ENCODE data around the gene CHST6.
"Not testable (repeated sequence)": the region's sequence is repeated elsewhere in the genome, so short reads cannot be mapped to it uniquely, and the experiment has no call there.

CHST6 gene

DNA sequence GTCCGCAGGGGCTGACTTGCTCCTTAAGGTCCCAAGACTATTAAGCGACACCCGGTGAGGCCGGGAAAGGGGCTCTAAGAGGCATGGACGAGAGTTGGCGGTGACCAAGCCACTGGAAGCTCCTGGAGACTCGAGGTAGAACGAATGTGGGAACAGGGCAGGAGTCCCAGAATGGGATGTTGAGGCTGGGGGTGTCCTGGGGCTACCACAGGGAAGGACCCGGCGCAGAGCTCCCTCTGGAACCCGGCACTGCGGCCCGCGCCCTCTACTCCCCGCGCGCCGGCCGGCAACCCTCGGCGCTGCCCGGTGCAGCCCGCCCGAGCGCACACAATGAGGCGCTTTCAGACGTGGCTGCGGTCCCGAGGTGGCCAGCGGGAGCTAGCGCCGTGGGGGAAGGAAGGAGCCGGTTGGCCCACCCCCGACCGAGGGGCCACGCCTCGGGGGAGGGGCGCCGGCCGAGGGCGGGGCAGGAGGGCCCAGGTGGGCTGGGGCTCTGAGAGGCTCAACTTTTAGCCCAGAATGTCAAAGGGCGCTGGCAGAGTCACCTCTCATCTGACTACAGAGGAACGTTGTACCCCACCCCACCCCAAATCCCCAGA is at the start of gene CHST6:
Gene CHST6 (minus strand): TSS at position 366 of the 599 bp plus-strand sequence. CDS start 15,613 bp downstream, outside the sequence.
- DNase-seq: no peak

DNA sequence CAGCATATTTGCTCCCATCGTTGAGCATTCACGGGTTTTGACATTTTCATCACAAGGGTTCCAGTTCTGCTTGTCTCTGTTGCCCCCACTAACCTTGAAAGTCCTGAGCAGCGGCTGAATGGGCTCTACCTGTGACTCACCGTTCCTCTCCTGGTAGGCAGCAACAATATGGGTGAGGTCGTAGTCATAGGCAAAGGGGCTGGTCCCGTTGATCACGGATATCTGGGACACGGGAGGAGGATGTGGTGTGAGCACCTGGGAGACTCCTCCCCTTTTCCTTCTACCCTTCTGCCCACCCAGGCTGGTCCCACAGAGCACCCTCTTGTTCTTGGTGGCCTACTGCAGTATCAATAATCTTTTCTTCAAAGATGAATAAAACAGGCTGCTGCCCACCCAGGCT is 47.2 kb upstream of the CHST6 start:
- DNase-seq: not testable (repeated sequence)

DNA sequence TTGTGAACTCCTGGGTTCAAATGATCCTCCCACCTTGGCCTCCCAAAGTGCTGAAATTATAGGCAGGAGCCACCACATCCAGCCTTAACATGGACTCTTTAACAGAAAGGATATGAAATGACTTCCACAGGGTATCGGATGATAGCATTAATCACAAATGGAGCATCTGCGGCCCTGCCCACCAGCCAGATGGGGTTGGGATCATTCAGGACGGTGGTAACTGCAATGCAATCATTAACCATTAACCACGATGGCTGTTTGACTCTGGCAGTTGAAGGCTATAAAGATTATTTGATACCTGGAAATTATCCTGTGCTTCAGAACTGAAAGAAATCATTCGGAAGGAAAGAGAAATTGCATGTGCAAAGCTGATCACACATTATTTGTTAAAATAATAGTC is 46.0 kb upstream of the CHST6 start:
- DNase-seq: no peak

GRCh38 chr16:75538882-75539565 is 43.8 kb upstream of the CHST6 start:
- not testable (repeated sequence) for DNase-seq

- DNase-seq: no peak
Measured at GRCh38 chr16:75537776-75538175, 42.5 kb upstream of the CHST6 start.

GRCh38 chr16:75535901-75536300 is 40.7 kb upstream of the CHST6 start, which contains the start of gene CHST5:
Gene CHST5, minus strand, starts transcription at chr16:75536108. Its CDS starts 5,724 bp downstream, at chr16:75530384.
- no peak for DNase-seq

DNA sequence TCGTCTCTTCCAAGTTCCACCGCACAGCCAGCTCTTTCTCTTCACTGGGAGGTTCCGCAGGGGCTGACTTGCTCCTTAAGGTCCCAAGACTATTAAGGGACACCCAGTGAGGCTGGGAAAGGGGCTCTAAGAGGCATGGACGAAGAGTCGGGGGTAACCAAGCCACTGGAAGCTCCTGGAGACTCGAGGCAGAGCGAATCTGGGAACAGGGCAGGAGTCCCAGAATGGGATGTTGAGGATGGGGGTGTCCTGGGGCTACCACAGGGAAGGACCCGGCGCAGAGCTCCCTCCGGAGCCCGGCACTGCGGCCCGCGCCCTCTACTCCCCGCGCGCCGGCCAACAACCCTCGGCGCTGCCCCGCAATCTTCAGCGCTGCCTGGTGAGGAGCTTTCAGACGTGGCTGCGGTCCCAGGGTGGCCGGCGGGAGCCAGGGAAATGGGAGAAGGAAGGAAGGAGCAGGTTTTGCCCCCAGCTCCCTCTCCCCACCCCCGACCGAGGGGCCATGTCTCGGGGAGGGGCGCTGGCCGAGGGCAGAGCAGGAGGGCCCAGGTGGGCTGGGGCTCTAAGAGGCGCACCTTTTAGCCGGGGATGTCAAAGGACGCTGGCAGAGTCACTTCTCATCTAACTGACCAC is 40.1 kb upstream of the CHST6 start:
- DNase-seq: no peak

GRCh38 chr16:75534560-75535205 is 39.4 kb upstream of the CHST6 start:
- DNase-seq: no peak

GRCh38 chr16:75532791-75533190 is 37.5 kb upstream of the CHST6 start:
- no peak for DNase-seq

GRCh38 chr16:75532142-75532765 is 37.0 kb upstream of the CHST6 start:
- no peak for DNase-seq

DNA sequence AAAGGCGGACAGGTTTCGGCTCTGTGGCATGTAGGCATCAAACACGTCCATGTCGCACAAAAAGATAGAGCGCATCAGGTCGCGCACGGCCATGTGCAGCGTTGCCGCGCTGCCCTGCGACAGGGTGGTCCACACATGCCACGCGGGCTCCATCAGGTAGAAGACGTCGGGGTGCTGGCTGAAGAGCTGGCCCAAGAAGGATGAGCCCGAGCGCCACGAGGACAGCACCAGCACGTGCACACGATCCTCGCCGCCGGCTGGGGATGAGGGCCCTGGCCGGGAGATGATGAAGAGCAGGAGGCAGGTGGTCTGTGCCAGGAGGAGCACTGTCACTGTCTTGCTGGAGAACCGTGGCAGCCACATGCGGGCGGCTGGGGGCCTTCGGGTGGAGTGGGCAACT is 34.7 kb upstream of the CHST6 start:
- DNase-seq: no peak

- no peak for DNase-seq
Measured at GRCh38 chr16:75529056-75529905, 34.0 kb upstream of the CHST6 start.

DNA sequence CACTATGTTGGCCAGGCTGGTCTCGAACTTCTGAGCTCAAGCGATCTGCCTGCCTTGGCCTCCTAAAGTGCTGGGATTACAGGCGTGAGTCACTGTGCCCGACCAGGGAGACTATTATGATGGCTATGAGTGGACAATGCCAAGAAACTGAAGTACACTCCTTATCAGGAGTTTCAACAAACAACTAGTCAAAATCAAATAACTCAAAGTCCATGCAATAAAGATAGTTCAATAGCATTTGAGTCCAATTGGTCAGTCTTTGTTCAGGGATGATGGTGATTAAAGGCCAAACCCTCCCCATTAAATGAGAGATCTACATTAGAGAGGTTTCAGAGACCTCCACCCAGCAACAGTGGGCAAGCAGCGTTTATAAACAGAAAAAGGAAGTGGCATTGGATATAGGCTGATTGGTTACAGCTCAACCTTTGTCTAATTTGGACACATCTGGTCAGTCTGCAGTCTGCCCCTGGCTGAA is 32.6 kb upstream of the CHST6 start:
- no peak for DNase-seq

- no peak for DNase-seq
Measured at GRCh38 chr16:75526032-75526790, 31.0 kb upstream of the CHST6 start.

DNA sequence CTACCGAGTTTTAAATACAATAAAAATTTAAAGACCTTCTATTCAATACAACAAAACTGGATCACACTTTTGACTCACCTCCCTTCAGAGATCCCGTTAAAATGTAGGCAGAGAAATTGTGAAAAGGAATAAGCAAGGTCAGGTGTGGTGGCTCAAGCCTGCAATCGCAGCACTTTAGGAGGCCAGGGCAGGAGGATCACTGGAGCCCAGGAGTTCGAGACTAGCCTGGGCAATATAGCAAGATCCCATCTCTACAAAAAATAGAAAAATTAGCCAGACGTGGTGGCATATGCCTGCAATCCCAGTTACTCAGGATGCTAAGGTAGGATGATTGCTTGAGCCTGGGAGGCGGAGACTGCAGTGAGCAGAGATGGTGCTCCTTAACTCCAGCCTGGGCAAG is 23.9 kb upstream of the CHST6 start:
- DNase-seq: no peak

DNA sequence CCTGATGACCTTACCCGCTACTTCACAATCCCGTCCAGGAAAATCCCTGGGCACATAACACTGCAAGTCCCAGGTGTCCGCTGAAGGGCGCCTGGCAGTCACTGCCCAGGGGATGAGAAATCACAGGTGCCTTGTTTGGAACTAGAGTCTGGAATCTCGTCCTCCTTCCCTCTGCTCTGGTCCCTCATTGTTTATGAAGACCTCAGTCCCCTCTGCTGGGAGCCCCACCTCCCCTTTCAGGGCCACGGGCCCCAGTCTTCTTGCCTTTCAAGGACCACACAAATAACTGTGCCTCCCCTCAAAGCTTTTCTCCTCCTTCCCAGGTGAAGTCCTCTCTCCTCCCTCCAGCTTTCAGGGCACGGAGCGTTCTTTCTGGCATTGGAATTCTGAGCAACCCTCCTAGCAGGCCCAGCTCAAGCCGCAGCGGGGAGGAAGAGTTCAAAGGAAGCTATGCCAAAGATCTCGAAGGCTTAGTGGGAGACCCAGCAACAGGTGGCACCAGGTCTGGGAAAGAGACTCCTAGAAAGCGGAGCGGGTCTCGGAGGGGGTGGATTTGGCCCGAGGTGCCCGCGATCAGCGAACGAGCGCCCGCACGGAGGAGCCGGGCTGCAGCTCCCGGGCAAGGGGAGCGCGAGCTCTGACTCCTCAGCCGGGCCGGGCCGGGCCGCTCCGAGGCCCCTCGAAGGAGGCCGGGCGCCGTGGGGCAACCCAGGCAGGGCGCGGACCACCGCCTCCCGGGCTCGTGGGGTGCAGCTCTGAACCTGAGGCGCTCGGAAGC is 21.1 kb upstream of the CHST6 start:
- not testable (repeated sequence) for DNase-seq

GRCh38 chr16:75514296-75514695 is 19.1 kb upstream of the CHST6 start:
- no peak for DNase-seq

DNA sequence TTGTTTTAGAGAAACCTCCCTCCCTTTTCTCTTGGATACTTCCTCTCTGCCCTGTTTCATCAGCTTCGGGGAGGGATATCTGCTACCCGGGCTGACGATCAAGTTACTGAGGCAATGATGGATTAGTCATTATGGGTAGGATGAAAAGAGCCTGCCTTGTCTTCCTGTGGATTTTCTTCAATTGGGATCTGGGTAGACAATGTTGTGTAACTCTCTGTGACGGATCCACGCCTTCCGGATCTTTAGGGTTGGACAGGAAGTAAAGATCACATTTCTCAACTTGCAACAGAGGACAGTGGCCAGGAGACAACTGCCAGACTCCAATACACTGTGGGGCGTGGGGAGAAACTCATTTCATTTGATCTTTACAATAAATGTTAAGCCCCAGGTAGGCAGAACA is 11.3 kb upstream of the CHST6 start:
- DNase-seq: peak; percentile 78

- DNase-seq: no peak
Measured at GRCh38 chr16:75506107-75506506, 10.9 kb upstream of the CHST6 start.

DNA sequence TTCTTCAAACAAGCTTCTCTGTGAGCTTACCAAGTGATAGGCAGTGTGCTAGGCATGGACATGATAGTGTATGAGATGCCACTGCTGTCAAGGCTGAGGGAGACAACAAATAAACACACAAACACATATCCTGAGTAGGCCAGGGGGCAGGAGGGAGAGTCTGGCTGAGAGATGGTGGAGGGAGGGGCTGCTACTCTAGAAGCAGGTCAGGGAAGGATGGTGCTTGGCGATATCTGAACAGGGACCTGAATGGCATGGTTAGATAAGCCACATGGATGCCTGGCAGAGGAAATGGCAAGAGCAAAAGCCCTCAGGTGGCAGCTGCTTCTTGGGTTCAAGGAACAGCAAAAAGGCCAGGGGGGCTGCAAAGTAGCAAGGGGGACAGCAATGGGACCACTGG is 8.6 kb upstream of the CHST6 start:
- DNase-seq: no peak

All from NCI-H226 (cell line).